Testis (tissue), 2 donors: ENCODE measurements around the gene IL5.

Experiments used
- CTCF ChIP-seq, 3 experiments: fragments of 450-650 bp in 2 of 3; fragments of 200-600 bp in 1 of 3; sonication (generic) in 1 of 3; IDR thresholded peaks; one replicate each; pipeline ENCODE4 v1.5.1; 2016 to 2019; ENCODE audit warnings: antibody characterized with exemption in 3 of 3, mild to moderate bottlenecking in 2 of 3, moderate library complexity in 1 of 3
- POLR2A ChIP-seq: fragments of 450-650 bp; IDR thresholded peaks from one replicate; pipeline ENCODE4 v1.6.1; 2017; ENCODE audit warnings: antibody characterized with exemption, mild to moderate bottlenecking, moderate library complexity

- TF ChIP-seq CTCF (IDR thresholded peaks at IDR 0.05), result no peak
- TF ChIP-seq POLR2A, result no peak
Observed at GRCh38 chr5:132586063-132586462, 42.7 kb upstream of the IL5 start.
